ENCODE data around the gene GALNT13.

The GALNT13 gene

GRCh38 chr2:153871231-153872221, at the start of gene GALNT13:
GALNT13 (plus strand) TSS chr2:153871922.
- peak in 1 of 2 experiments; percentile 16 for DNase-seq

DNA sequence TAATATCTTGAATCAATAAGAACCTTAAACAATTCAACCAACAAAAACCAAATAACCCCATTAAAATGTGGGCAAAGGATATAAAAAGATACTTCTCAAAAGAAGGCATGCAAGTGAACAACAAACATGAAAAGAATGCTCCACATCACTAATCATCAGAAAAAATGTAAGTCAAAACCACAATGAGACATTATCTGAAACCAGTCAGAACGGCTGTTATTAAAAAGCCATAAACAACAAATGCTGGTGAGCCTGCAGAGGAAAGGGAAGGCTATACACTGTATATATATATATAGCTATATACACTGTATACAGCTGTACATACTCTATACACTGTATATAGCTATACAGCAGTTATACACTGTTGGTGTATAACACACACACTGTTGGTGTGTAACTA, 47.8 kb upstream of the GALNT13 start:
- no peak for DNase-seq

DNA sequence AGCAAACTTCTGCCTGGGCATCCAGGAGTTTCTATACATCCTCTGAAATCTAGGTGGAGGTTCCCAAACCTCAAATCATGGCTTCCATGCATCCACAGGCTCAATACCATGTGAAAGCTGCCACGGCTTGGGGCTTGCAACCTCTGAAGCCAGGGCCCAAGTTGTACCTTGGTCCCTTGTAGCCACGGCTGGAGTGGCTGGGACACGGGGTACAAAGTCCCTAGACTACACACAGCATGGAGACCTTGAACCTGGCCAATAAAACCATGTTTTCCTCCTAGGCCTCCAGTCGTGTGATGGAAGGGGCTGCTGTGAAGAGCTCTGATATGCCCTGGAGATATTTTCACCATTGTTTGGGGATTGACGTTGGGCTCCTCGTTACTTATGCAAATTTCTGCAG, 43.4 kb upstream of the GALNT13 start:
- DNase-seq, result no peak

- no peak for DNase-seq
Measured at GRCh38 chr2:153834662-153835061, 37.1 kb upstream of the GALNT13 start.

DNA sequence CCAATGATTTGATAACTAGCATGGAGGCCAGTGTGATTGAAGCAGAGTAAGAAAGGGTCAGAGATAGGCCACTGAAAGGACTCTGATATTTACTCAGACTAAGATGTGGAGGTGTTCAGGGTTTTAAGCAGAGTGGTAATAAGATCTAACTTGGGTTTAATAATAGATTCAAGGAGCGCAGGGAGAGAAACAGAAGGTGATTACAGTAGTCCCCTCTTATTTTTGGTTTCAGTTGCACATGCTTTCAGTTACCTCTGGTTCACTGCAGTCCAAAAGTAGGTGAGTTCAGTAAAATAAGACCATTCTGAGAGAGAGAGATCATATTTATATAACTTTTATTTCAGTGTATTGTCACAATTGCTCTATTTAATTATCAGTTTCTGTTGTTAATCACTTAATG, 13.5 kb upstream of the GALNT13 start:
- DNase-seq, result no peak

GRCh38 chr2:153864022-153864421, 7.7 kb upstream of the GALNT13 start:
- no peak for DNase-seq

DNA sequence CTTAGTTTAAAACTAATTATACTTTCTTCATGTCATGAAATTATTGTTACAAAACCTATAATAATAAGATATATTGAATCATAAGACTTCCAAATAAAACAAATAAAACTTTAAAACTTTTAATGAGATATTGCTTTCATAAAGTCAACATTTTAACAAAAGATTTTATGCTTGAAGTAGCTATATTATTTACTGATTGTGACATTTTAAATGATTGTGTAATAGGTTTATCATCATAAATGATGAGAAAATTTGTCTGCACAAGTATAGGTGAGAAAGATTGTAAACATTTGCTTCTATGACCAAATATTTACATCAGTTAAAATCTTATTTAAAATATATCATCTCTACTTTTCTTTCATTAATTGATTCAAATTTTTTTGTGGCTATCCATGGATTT, 5.1 kb upstream of the GALNT13 start:
- no peak for DNase-seq

GRCh38 chr2:153870308-153870707, 1.4 kb upstream of the GALNT13 start:
- no peak for DNase-seq

- no peak for DNase-seq
Measured at GRCh38 chr2:153872311-153873051, 759 bp downstream of the GALNT13 start.

GRCh38 chr2:153873052-153874048, 1.6 kb downstream of the GALNT13 start:
- no peak for DNase-seq

GRCh38 chr2:153875801-153876466, 4.2 kb downstream of the GALNT13 start:
- no peak for DNase-seq

GRCh38 chr2:153880926-153881325, 9.2 kb downstream of the GALNT13 start:
- no peak for DNase-seq

GRCh38 chr2:153886833-153887232, 15.1 kb downstream of the GALNT13 start:
- DNase-seq, result no peak

DNA sequence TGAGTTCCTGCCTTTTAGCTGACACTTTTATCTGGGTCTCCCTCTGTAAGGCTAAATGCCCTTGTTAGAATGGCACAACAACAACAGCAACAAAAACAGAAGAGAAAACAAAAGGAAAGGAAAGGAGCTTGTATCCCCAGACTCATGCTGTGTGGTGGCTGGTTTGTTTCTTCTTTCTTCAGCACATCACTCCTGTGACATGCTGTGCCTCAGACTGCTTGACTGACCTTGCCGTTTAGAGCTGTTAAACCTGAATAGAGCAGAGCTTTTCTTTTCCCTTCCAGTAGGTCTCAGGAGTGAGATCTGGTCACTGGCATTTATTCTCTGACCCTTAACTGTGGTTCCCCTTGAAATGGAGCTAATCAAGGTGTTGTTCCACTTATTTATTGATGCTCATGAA, 18.9 kb downstream of the GALNT13 start:
- DNase-seq, result no peak

- no peak for DNase-seq
Measured at GRCh38 chr2:153891051-153891450, 19.3 kb downstream of the GALNT13 start.

- peak in 1 of 2 experiments; percentile 9 for DNase-seq
Measured at GRCh38 chr2:153912798-153913396, 41.2 kb downstream of the GALNT13 start.

DNA sequence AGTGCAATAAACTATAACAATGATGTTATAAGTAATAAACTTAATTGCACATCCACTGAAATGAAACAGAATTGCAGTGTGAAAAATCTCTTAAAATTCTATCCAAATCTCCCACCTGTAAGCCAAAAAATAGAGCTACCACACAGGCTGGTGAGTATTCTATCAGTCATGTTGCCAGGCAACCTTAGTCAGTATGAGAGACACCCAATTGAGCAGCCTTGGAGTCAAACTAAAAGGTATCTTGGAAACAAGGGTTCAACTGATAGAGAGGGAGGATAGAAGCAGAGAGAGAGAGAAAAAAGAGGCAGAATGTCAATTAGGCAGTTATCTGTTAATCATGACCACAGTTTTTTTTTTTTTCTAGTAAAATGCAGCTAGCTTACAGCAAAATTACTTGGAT, 45.8 kb downstream of the GALNT13 start:
- no peak for DNase-seq

DNA sequence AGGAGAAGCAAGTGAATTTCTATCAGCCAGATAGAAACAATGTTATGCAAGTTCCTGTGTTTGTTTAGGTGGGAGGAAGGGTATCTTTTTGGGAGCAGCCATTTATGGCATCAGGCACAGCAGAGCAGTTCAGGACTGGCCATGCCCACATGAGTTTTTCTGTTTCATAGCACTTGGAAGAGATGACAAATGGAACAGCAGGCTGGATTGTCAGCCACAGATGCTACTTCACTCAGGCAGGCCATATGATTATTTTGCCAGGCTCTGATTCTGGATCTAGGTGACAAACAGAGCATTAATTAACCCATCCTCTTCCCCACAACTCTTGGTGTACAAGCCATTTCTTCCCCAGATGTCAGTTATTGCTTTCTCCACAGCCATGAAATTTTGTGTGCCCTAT, 63.8 kb downstream of the GALNT13 start:
- no peak for DNase-seq

- no peak for DNase-seq
Measured at GRCh38 chr2:153939124-153939796, 67.5 kb downstream of the GALNT13 start.

GRCh38 chr2:153940511-153940910, 68.8 kb downstream of the GALNT13 start:
- no peak for DNase-seq

DNA sequence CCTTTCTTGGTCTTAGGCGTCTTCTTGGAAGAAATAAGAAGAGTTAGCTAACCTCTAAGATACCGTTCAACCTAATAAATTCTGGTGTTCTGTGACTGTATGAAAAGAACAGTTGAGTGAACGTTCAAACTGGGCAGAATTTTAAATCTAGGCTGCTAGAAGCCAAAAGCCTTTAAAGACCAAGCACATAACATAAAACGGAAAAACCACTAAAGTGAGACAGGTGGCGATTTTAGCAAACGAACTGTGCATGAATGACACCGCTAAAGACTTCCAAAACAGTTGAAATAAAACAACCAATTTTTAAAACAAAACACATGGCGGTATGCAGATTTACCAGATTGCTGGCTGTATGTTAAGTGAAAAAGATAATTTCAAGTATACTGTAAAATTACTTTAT, 73.1 kb downstream of the GALNT13 start:
- no peak for DNase-seq
